Endothelial cell of umbilical vein (primary cell): ENCODE measurements around the gene TNFRSF1A.

Experiments used
- EZH2 ChIP-seq: IDR thresholded peaks from 2 replicates; pipeline ENCODE4 v1.6.1; 2012; ENCODE audit warnings: borderline replicate concordance, low read depth, mild to moderate bottlenecking, moderate library complexity, low read length, inconsistent platforms; ENCODE audit not compliant: severe bottlenecking
- POLR2A ChIP-seq: IDR thresholded peaks from 2 replicates; pipeline ENCODE4 v1.6.1; 2012; ENCODE audit warnings: low read depth, mild to moderate bottlenecking, control low read depth, low read length
- TF ChIP-seq, protein P1 (sequence below), 2 donors: IDR thresholded peaks; 1 replicate in 1 of 2; 2 replicates in 1 of 2; pipeline ENCODE4 v1.5.1; 2011; ENCODE audit warnings: low read length in 2 of 2, mild to moderate bottlenecking in 2 of 2, moderate library complexity in 2 of 2, control low read depth in 1 of 2, inconsistent platforms in 1 of 2, low read depth in 1 of 2; ENCODE audit not compliant: insufficient read depth in 1 of 2; ENCODE audit errors: extremely low read depth in 1 of 2

DNA sequence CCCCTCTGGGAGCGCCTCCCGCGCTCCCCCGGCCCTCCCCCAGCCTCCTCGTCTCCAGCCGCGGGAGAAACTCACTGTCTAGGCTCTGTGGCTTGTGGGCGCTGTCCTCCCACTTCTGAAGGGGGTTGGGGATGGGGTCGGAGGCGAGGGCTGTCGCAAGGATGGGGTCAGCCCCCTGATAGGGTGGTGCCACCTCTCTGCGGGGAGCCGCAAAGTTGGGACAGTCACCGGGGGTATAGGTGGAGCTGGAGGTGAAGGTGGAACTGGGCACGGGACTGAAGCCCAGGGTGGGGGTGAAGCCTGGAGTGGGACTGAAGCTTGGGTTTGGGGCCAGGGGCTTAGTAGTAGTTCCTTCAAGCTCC is 12.2 kb downstream of the TNFRSF1A start:
- TF ChIP-seq, protein P1, sequence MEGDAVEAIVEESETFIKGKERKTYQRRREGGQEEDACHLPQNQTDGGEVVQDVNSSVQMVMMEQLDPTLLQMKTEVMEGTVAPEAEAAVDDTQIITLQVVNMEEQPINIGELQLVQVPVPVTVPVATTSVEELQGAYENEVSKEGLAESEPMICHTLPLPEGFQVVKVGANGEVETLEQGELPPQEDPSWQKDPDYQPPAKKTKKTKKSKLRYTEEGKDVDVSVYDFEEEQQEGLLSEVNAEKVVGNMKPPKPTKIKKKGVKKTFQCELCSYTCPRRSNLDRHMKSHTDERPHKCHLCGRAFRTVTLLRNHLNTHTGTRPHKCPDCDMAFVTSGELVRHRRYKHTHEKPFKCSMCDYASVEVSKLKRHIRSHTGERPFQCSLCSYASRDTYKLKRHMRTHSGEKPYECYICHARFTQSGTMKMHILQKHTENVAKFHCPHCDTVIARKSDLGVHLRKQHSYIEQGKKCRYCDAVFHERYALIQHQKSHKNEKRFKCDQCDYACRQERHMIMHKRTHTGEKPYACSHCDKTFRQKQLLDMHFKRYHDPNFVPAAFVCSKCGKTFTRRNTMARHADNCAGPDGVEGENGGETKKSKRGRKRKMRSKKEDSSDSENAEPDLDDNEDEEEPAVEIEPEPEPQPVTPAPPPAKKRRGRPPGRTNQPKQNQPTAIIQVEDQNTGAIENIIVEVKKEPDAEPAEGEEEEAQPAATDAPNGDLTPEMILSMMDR (IDR thresholded peaks at IDR 0.05; ENCODE audit: extremely low read depth in 1 of 2, insufficient read depth in 1 of 2, low read depth in 1 of 2, low read length in 2 of 2) = no peak
- no peak for TF ChIP-seq EZH2
- TF ChIP-seq POLR2A = no peak
